Measurements from ENCODE around the gene C16orf96. TPM values are rescaled to one million over a fixed set of nuclear protein-coding genes. Genes with fewer than 3 reads are reported as not detected.

C16orf96 gene
- total RNA-seq, 4 donors from 2014 or later: 0.26 to 0.35 (median 0.30) TPM; not detected in 1

GRCh38 chr16:4580250-4580649, 24.1 kb downstream of the C16orf96 start:
- Histone ChIP-seq H3K4me3 (no peak overlapping the region), H3K27me3 (no peaks in the 10 kb centered on the region), H3K36me3 (no peaks in the 10 kb centered on the region), H3K27ac (no peak overlapping the region), H3K9me3 (no peaks in the 10 kb centered on the region), H3K4me1 (no peaks in the 10 kb centered on the region)
- DNase-seq: no peak
- TF ChIP-seq POLR2A (IDR thresholded peaks at IDR 0.05) (no peak), CTCF (IDR thresholded peaks at IDR 0.05) (no peak)
- intact Hi-C loops (cut with DNase I; ENCODE audit: low total_unique reads): no loop called here

GRCh38 chr16:4583906-4584305, 27.8 kb downstream of the C16orf96 start:
- Histone ChIP-seq H3K27ac (no peak overlapping the region), H3K4me1 (no peaks in the 10 kb centered on the region), H3K27me3 (no peaks in the 10 kb centered on the region), H3K9me3 (no peaks in the 10 kb centered on the region), H3K4me3 (no peak overlapping the region), H3K36me3 (no peaks in the 10 kb centered on the region)
- intact Hi-C loops (cut with DNase I; ENCODE audit: low total_unique reads): no loop called here
- no peak for TF ChIP-seq POLR2A (IDR thresholded peaks at IDR 0.05)
- no peak for TF ChIP-seq CTCF (IDR thresholded peaks at IDR 0.05)
- no peak for DNase-seq

- intact Hi-C loops (cut with DNase I; ENCODE audit: low total_unique reads): no loop called here
- TF ChIP-seq POLR2A (IDR thresholded peaks at IDR 0.05) (no peak), CTCF (IDR thresholded peaks at IDR 0.05) (no peak)
- Histone ChIP-seq H3K27ac (no peak overlapping the region), H3K36me3 (no peaks in the 10 kb centered on the region), H3K27me3 (no peaks in the 10 kb centered on the region), H3K4me1 (no peaks in the 10 kb centered on the region), H3K9me3 (no peaks in the 10 kb centered on the region), H3K4me3 (no peak overlapping the region)
- DNase-seq: no peak
Measured at GRCh38 chr16:4586291-4586690, 30.2 kb downstream of the C16orf96 start.

GRCh38 chr16:4588386-4588785, 32.2 kb downstream of the C16orf96 start:
- Histone ChIP-seq H3K27me3 (no peaks in the 10 kb centered on the region), H3K4me3 (no peak overlapping the region), H3K9me3 (no peaks in the 10 kb centered on the region), H3K4me1 (no peaks in the 10 kb centered on the region), H3K36me3 (no peaks in the 10 kb centered on the region), H3K27ac (no peak overlapping the region)
- TF ChIP-seq CTCF (IDR thresholded peaks at IDR 0.05) (no peak), POLR2A (IDR thresholded peaks at IDR 0.05) (no peak)
- intact Hi-C loops (cut with DNase I; ENCODE audit: low total_unique reads): no loop called here
- no peak for DNase-seq

GRCh38 chr16:4588961-4589360, 32.8 kb downstream of the C16orf96 start:
- no peaks in the 10 kb centered on the region for H3K27me3 ChIP-seq
- H3K4me3 ChIP-seq: no peak overlapping the region
- intact Hi-C loops (cut with DNase I; ENCODE audit: low total_unique reads): no loop called here
- TF ChIP-seq POLR2A (IDR thresholded peaks at IDR 0.05): no peak
- TF ChIP-seq CTCF (IDR thresholded peaks at IDR 0.05): no peak
- H3K9me3 ChIP-seq: no peaks in the 10 kb centered on the region
- H3K36me3 ChIP-seq: no peaks in the 10 kb centered on the region
- DNase-seq: no peak
- no peak overlapping the region for H3K27ac ChIP-seq
- no peaks in the 10 kb centered on the region for H3K4me1 ChIP-seq
